Measurements from ENCODE around the gene SH2D1B. TPM values are rescaled to one million over a fixed set of nuclear protein-coding genes. Genes with fewer than 3 reads are reported as not detected.

The SH2D1B gene
- polyA plus RNA-seq, 1 of the 3 experiments (the other 2 are of a cell fraction), result not detected

GRCh38 chr1:162416215-162416614 lies 4.3 kb upstream of the SH2D1B start:
- no peak for DNase-seq
- no peak overlapping the region for H3K4me3 ChIP-seq (ENCODE audit: low read depth in 2 of 2, low read length in 1 of 2)
- H3K9ac ChIP-seq, result no peak overlapping the region
- no peaks in the 10 kb centered on the region; a peak in 1 of 4 replicates for H3K4me1 ChIP-seq (ENCODE audit: control insufficient read depth in 1 of 2, insufficient read depth in 2 of 2, low read depth in 1 of 2, low read length in 1 of 2)
- no peaks in the 10 kb centered on the region for H3K9me3 ChIP-seq
- TF ChIP-seq CTCF (IDR thresholded peaks at IDR 0.05) (no peak), FOSL2 (IDR thresholded peaks at IDR 0.05; ENCODE audit: borderline replicate concordance, low read depth) (no peak), YY1 (IDR thresholded peaks at IDR 0.05; ENCODE audit: low read depth) (no peak), EP300 (IDR thresholded peaks at IDR 0.05; ENCODE audit: borderline replicate concordance in 1 of 2, low read depth in 1 of 2, low read length in 1 of 2) (no peak), NRF1 (IDR thresholded peaks at IDR 0.05; ENCODE audit: low read depth, low read length) (no peak), GATA2 (CRISPR knock-in tag; IDR thresholded peaks at IDR 0.05) (no peak), SMC3 (IDR thresholded peaks at IDR 0.05; ENCODE audit: low read depth, low read length) (no peak), MEF2A (IDR thresholded peaks at IDR 0.05; ENCODE audit: borderline replicate concordance, low read depth) (no peak), TAF1 (IDR thresholded peaks at IDR 0.05; ENCODE audit: borderline replicate concordance, low read depth, low read length) (no peak)
- ChIA-PET CTCF (no interaction called here), POLR2A (no interaction called here)
- H3K9me2 ChIP-seq, result no peaks in the 10 kb centered on the region
- no peaks in the 10 kb centered on the region for H4K20me1 ChIP-seq (ENCODE audit: insufficient read depth)
- no peak overlapping the region for H2AFZ ChIP-seq (ENCODE audit: low read depth)
- H3K4me2 ChIP-seq, result no peak overlapping the region
- no peak overlapping the region for H3K27ac ChIP-seq (ENCODE audit: low read depth in 2 of 2, low read length in 1 of 2)
- H3F3A ChIP-seq (replicated peaks; ENCODE audit: insufficient read depth), result no peaks in the 10 kb centered on the region
- H3K36me3 ChIP-seq (replicated peaks in 1 of 2; ENCODE audit: control insufficient read depth in 1 of 2, insufficient read depth in 2 of 2, low read length in 1 of 2), result no peaks in the 10 kb centered on the region
- no peaks in the 10 kb centered on the region for H3K27me3 ChIP-seq (ENCODE audit: insufficient read depth)
- H3K79me2 ChIP-seq (ENCODE audit: insufficient read depth), result no peaks in the 10 kb centered on the region

- Histone ChIP-seq H3K79me2 (ENCODE audit: insufficient read depth) (no peaks in the 10 kb centered on the region), H3K27ac (ENCODE audit: low read depth in 2 of 2, low read length in 1 of 2) (no peak overlapping the region), H3K27me3 (ENCODE audit: insufficient read depth) (no peaks in the 10 kb centered on the region; the same call in 1 of the 2 replicates), H3K9me2 (no peaks in the 10 kb centered on the region), H3K4me1 (ENCODE audit: control insufficient read depth in 1 of 2, insufficient read depth in 2 of 2, low read depth in 1 of 2, low read length in 1 of 2) (no peaks in the 10 kb centered on the region), H3F3A (replicated peaks; ENCODE audit: insufficient read depth) (no peaks in the 10 kb centered on the region), H4K20me1 (ENCODE audit: insufficient read depth) (no peaks in the 10 kb centered on the region), H2AFZ (ENCODE audit: low read depth) (no peak overlapping the region), H3K4me2 (no peak overlapping the region), H3K9ac (no peak overlapping the region), H3K9me3 (no peaks in the 10 kb centered on the region), H3K4me3 (ENCODE audit: low read depth in 2 of 2, low read length in 1 of 2) (no peak overlapping the region), H3K36me3 (replicated peaks in 1 of 2; ENCODE audit: control insufficient read depth in 1 of 2, insufficient read depth in 2 of 2, low read length in 1 of 2) (no peaks in the 10 kb centered on the region)
- 88% methylated on average over 1 of the region's 1 CpG for WGBS (ENCODE audit: low lambda C conversion rate)
- no peak for TF ChIP-seq MAX (IDR thresholded peaks at IDR 0.05; ENCODE audit: low read depth)
- TF ChIP-seq NRF1 (IDR thresholded peaks at IDR 0.05; ENCODE audit: low read depth, low read length), result no peak
- no peak for TF ChIP-seq SMC3 (IDR thresholded peaks at IDR 0.05; ENCODE audit: low read depth, low read length)
- no peak for DNase-seq
- POLR2A ChIA-PET, result no interaction called here
- CTCF ChIA-PET, result interaction anchor here (1.1 to 1.9 kb wide), 4 partner anchors 15 to 371 kb away, joined by 3 to 5 read pairs (median 4); no protein-coding TSS in a partner anchor
These were observed 4.4 kb downstream of the SH2D1B start for GRCh38 chr1:162407539-162407938.

- CTCF ChIA-PET, result interaction anchor here (1.1 to 1.9 kb wide), 2 partner anchors 49 to 351 kb away, joined by 5 read pairs; no protein-coding TSS in a partner anchor
- Histone ChIP-seq H3K36me3 (replicated peaks in 1 of 2; ENCODE audit: control insufficient read depth in 1 of 2, insufficient read depth in 2 of 2, low read length in 1 of 2) (no peaks in the 10 kb centered on the region), H2AFZ (ENCODE audit: low read depth) (no peak overlapping the region), H3K4me2 (no peak overlapping the region), H3K4me1 (ENCODE audit: control insufficient read depth in 1 of 2, insufficient read depth in 2 of 2, low read depth in 1 of 2, low read length in 1 of 2) (no peaks in the 10 kb centered on the region), H3F3A (replicated peaks; ENCODE audit: insufficient read depth) (no peaks in the 10 kb centered on the region), H3K27me3 (ENCODE audit: insufficient read depth) (no peaks in the 10 kb centered on the region; the same call in 1 of the 2 replicates), H4K20me1 (ENCODE audit: insufficient read depth) (no peaks in the 10 kb centered on the region), H3K9me3 (no peaks in the 10 kb centered on the region), H3K9me2 (no peaks in the 10 kb centered on the region), H3K9ac (no peak overlapping the region), H3K4me3 (ENCODE audit: low read depth in 2 of 2, low read length in 1 of 2) (no peak overlapping the region), H3K27ac (ENCODE audit: low read depth in 2 of 2, low read length in 1 of 2) (no peak overlapping the region), H3K79me2 (ENCODE audit: insufficient read depth) (no peaks in the 10 kb centered on the region)
- WGBS (ENCODE audit: low lambda C conversion rate), result 72% methylated on average over 2 of the region's 2 CpGs
- TF ChIP-seq NRF1 (IDR thresholded peaks at IDR 0.05; ENCODE audit: low read depth, low read length), result no peak
- POLR2A ChIA-PET, result no interaction called here
- no peak for DNase-seq
These were observed 5.1 kb downstream of the SH2D1B start for GRCh38 chr1:162406811-162407210.

Measured in SK-N-SH (cell line).